Measurements from ENCODE around the gene NOL7.

The NOL7 gene

GRCh38 chr6:13600036-13600435, 15.1 kb upstream of the NOL7 start:
- no peak for DNase-seq

- no peak for DNase-seq
Observed at GRCh38 chr6:13604135-13604534, 11.0 kb upstream of the NOL7 start.

GRCh38 chr6:13604546-13605416, 10.4 kb upstream of the NOL7 start:
- no peak for DNase-seq

GRCh38 chr6:13605634-13606033, 9.5 kb upstream of the NOL7 start:
- DNase-seq, result no peak

- no peak for DNase-seq
Observed at GRCh38 chr6:13611715-13612114, 3.4 kb upstream of the NOL7 start.

- no peak for DNase-seq
Observed at GRCh38 chr6:13613029-13613594, 2.0 kb upstream of the NOL7 start.

- DNase-seq, result peak; percentile 53
Observed at GRCh38 chr6:13614126-13614925, 809 bp upstream of the NOL7 start.

GRCh38 chr6:13615792-13616120, 621 bp downstream of the NOL7 start:
- DNase-seq, result no peak

GRCh38 chr6:13617066-13617465, 1.9 kb downstream of the NOL7 start:
- no peak for DNase-seq

- peak; percentile 6 for DNase-seq
Observed at GRCh38 chr6:13624871-13625288, 9.7 kb downstream of the NOL7 start.

- no peak for DNase-seq
Observed at GRCh38 chr6:13629459-13630116, 14.5 kb downstream of the NOL7 start.

GRCh38 chr6:13630499-13630898, 15.4 kb downstream of the NOL7 start:
- no peak for DNase-seq

- no peak for DNase-seq
Observed at GRCh38 chr6:13633343-13633742, 18.2 kb downstream of the NOL7 start.

GRCh38 chr6:13635948-13636658, 21.0 kb downstream of the NOL7 start:
- DNase-seq, result no peak

- no peak for DNase-seq
Observed at GRCh38 chr6:13638014-13638413, 22.9 kb downstream of the NOL7 start.

GRCh38 chr6:13638626-13639025, 23.5 kb downstream of the NOL7 start:
- no peak for DNase-seq

- DNase-seq, result no peak
Observed at GRCh38 chr6:13641315-13641714, 26.2 kb downstream of the NOL7 start.

- DNase-seq, result no peak
Observed at GRCh38 chr6:13643125-13643524, 28.0 kb downstream of the NOL7 start.

- DNase-seq, result peak; percentile 23
Observed at GRCh38 chr6:13648850-13649249, 33.7 kb downstream of the NOL7 start.

- no peak for DNase-seq
Observed at GRCh38 chr6:13649393-13649792, 34.3 kb downstream of the NOL7 start.

- no peak for DNase-seq
Observed at GRCh38 chr6:13653296-13653695, 38.2 kb downstream of the NOL7 start.

GRCh38 chr6:13654496-13654895, 39.4 kb downstream of the NOL7 start:
- DNase-seq, result no peak

- no peak for DNase-seq
Observed at GRCh38 chr6:13655700-13656099, 40.6 kb downstream of the NOL7 start.

Data from NCI-H774 (cell line).